Right cardiac atrium (tissue), 5 donors: Measurements from ENCODE around the gene NCBP3. TPM values are rescaled to one million over a fixed set of nuclear protein-coding genes. Genes with fewer than 3 reads are reported as not detected.
"Not testable (repeated sequence)": the region's sequence is repeated elsewhere in the genome, so short reads cannot be mapped to it uniquely, and the experiment has no call there.

ENCODE experiments used
- ATAC-seq, 2 donors: fragments of 200-7000 bp; cut with Tn5 transposase; one replicate each; pipeline versions ENCODE4 v1.8.0 to v1.9.1; 2020; ENCODE audit warnings: moderate library complexity in 2 of 2, mild to moderate bottlenecking in 1 of 2
- DNase-seq, 3 donors: peaks; one replicate each; pipeline ENCODE4 v3.0.0-alpha.2; 2020
- H3K27ac ChIP-seq: one replicate; pipeline ENCODE4 v1.5.1; 2013; ENCODE audit warnings: mild to moderate bottlenecking, low read length, control low read depth, moderate library complexity
- H3K27me3 ChIP-seq: one replicate; pipeline ENCODE4 v1.6.1; 2013; ENCODE audit not compliant: control insufficient read depth, insufficient read depth
- H3K4me1 ChIP-seq: one replicate; pipeline ENCODE4 v1.6.1; 2013; ENCODE audit warnings: low read length; ENCODE audit not compliant: control insufficient read depth, insufficient read depth
- H3K4me3 ChIP-seq: one replicate; pipeline ENCODE4 v1.5.1; 2013; ENCODE audit warnings: low read length, control low read depth
- H3K9me3 ChIP-seq: one replicate; pipeline ENCODE4 v1.6.1; 2013; ENCODE audit warnings: low read length; ENCODE audit not compliant: control insufficient read depth
- WGBS: extraction: QIAGEN DNeasy Blood & Tissue Kit; methylation state at CpG from one replicate; pipeline ENCODE4 v1.1.7; 2013; 5-methylcytosine and 5-hydroxymethylcytosine counted together
- intact Hi-C, 4 donors: fragments of 100-400 bp; cut with DNase I; formaldehyde crosslinking; loops; one replicate each; pipeline versions ENCODE4 v1.11.0 to v1.14.0; 2022 to 2023
- polyA plus RNA-seq: library from polyadenylated mRNA; stranded (reverse); fragments of 200-250 nt; gene quantifications from one replicate; pipeline ENCODE4 v1.2.3, GENCODE V29; 2013
- total RNA-seq, 4 donors: library from RNA; stranded (reverse); fragmentation: NEBNext Ultra II Directional; extraction: Animal tissue kit (Norgen Biotek cat#: 25700); gene quantifications; one replicate each; pipeline ENCODE4 v1.2.1, GENCODE V29; 2021
- donor health status: healthy with polysubstance abuse.
- donor health status: DM: no; HTN: yes; CAD: no.
- donor health status: DM: no; HTN: no; CAD: no.
- donor health status: DM: no; HTN: yes; CAD: no; lungs with severe emphysema.
- donor health status: DM: yes; HTN: yes; CAD: no.

NCBP3 gene
- total and polyA plus RNA-seq, 5 donors: 13.9 to 33.5 (median 25.3) TPM

DNA sequence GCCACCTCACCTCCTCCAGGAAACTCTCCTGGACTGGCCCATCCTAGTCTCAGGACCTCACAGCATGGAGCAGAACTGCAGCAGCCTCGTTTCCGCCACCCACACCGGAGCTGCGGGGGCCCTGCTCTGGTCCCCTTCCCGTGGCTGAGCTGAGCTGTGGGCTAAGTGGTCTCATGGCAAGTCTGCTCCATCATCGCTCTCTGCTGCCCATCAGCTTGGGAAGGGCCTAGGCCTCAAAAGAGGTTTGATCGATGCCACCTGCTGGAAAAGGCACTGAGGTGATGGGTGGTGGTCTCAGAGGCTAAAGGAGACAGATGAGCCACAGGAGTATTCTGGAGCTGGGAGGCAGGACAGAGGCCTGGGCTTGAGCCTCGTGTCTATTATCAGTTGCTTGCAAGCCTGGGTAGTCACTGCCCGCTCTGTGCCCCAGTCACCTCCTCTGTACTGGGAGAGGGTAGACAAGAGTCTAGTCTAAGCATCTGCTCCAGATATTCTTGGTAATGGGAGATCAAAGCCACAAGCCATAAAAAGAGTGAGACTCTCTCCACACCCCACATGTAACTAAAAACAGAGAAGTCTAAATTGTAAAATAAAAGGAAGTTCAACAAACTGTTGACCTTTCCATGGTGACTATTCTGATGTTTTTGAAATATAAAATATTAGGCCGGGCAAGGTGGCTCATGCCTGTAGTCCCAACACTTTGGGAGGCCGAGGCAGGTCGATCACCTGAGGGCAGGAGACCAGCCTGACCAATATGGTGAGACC is 46.7 kb downstream of the NCBP3 start:
- no peaks in the 10 kb centered on the region for H3K4me1 ChIP-seq
- DNase-seq (no peak), ATAC-seq (no peak)
- intact Hi-C loops: no loop called here
- H3K27me3 ChIP-seq: no peaks in the 10 kb centered on the region
- no peak overlapping the region for H3K4me3 ChIP-seq
- no peaks in the 10 kb centered on the region for H3K9me3 ChIP-seq
- WGBS: 86% methylated on average over 12 of the region's 12 CpGs
- no peak overlapping the region for H3K27ac ChIP-seq

DNA sequence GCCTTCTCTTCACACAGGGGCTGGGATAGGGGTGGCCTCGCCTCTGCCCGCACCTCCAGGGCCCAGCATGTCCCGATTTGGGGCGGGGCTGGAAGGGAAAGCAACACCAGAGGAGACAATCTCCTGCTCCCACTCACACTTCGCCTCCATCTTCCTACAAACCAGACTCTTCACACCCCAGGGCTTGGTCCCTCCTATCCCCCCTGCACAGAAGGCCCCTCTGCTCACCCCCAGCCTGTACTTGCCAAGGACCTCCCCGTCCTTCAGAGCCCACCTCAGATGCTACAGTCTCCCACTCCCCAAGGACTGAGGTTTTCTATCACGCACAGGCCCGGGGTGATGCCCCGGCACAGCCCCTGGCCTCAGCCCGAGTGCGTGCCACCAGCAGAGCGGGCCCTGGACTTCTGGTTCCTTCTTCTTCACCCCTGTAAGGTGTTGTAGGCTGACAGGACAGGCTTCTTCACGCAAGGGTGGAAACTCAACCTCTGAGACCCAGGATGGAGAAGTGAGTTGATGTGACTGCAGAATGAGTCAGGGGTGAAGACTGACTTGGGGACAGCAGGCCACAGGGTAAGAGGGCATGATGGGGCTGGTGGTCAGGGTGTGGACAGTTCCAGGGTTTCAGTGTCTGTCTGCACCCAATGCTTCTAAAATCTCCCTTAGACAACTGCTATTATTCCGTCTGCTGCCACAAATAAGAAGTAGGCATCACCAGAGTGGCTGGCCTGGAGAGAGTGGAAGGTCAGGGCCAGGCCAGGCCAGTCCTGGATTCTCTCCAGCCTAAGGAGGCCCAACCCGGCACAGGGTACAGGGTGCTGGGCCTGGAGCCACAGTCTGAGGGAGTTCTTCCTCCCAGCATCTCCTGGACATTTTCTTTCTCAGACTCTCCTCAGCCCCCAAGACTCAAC is 47.5 kb downstream of the NCBP3 start:
- no peaks in the 10 kb centered on the region for H3K9me3 ChIP-seq
- H3K4me3 ChIP-seq: no peak overlapping the region
- no peak overlapping the region for H3K27ac ChIP-seq
- 83% methylated on average over 15 of the region's 15 CpGs for WGBS
- no peaks in the 10 kb centered on the region for H3K27me3 ChIP-seq
- intact Hi-C loops: no loop called here
- no peak for DNase-seq
- no peak for ATAC-seq
- H3K4me1 ChIP-seq: no peaks in the 10 kb centered on the region

DNA sequence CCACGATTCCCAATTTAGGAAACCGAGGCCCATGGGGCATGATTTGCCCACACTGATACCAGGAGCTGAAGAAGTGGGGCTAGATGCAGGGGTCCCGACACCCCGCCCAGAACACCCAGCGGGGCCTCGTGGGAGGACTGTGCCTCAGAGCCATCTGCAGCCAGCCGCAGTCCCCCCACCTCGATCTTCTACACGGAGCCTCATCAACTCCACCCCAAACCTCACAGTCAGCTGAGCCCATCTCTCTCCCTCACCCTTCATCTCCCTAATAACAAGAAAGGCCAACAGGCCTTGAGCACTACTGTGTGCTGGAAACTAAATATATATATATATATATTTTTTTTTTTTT is 49.2 kb downstream of the NCBP3 start:
- H3K4me3 ChIP-seq: no peak overlapping the region
- no peaks in the 10 kb centered on the region for H3K9me3 ChIP-seq
- ATAC-seq (no peak), DNase-seq (no peak)
- H3K4me1 ChIP-seq: no peaks in the 10 kb centered on the region
- no peak overlapping the region for H3K27ac ChIP-seq
- WGBS: 88% methylated on average over 9 of the region's 9 CpGs
- no peaks in the 10 kb centered on the region for H3K27me3 ChIP-seq
- intact Hi-C loops: no loop called here

DNA sequence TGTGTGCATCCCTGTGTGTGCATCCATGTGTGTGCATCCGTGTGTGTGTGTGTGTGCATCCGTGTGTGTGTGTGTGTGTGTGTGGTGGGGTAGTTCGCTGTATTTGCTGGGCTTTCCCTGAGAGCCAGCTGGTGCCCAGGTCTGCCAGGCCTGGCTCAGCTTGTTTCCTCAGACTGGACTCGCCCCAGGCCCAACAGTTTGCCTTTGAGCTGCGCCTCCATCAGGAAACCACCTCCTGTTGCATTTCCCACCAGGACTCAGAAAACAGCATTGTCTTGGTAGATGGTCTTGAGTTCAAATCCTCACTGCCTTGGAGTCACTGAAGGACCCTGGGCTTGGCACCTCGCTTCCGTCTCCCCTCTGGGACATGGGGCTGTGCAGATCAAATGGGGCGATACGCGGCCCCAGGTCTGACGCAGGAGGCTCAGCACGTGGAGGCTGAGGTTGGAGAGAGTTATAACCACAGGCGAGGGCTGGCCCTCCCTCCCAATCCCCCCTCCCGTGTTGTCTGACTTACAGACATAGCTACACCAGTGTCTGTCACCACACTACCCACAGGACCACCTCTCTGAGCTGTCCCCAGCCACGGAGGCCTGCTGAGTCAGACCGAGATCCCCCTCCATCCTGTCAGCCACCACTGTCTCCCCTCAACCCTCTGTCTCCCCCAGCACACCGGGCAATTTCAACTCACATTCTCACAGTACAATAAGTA is 49.8 kb downstream of the NCBP3 start:
- DNase-seq (peak in 1 of 3 donors; percentile 53), ATAC-seq (no peak)
- 79% methylated on average over 17 of the region's 17 CpGs for whole genome bisulfite sequencing
- Histone ChIP-seq H3K27me3 (no peaks in the 10 kb centered on the region), H3K27ac (no peak overlapping the region), H3K4me1 (no peaks in the 10 kb centered on the region), H3K9me3 (no peaks in the 10 kb centered on the region), H3K4me3 (no peak overlapping the region)
- intact Hi-C loops: no loop called here

DNA sequence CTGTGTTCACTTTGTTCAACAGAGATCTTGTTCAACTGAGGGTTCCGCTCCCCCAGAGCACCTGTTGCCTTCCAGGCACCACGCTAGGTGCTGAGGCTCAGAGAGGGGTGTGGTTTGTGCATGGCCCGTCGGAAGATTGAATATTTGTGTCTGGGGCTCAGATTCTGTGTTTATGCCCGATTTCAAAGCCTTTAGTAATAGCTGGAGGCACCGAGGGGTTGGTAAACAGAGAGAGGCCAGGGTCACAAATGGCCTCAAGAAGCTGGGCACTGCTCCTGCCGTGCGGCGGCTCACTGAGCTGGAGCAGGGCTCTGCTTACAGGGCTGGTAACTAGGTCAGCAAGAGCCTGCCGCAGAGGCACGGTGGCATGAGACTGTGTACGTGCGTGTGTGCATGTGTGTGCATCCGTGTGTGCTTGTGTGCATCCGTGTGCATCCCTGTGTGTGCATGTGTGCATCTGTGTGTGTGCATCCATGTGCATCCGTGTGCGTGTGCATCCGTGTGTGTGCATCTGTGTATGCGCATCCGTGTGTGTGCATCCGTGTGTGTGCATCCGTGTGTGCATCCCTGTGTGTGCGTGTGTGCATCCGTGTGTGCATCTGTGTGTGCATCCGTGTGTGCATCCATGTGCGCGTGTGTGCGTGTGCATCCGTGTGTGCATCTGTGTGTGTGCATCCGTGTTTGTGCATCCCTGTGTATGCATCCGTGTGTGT is 50.5 kb downstream of the NCBP3 start:
- DNase-seq (no peak), ATAC-seq (no peak)
- WGBS: 84% methylated on average over 31 of the region's 31 CpGs
- H3K4me3 ChIP-seq: no peak overlapping the region
- no peaks in the 10 kb centered on the region for H3K4me1 ChIP-seq
- no peaks in the 10 kb centered on the region for H3K27me3 ChIP-seq
- H3K9me3 ChIP-seq: no peaks in the 10 kb centered on the region
- intact Hi-C loops: no loop called here
- no peak overlapping the region for H3K27ac ChIP-seq

DNA sequence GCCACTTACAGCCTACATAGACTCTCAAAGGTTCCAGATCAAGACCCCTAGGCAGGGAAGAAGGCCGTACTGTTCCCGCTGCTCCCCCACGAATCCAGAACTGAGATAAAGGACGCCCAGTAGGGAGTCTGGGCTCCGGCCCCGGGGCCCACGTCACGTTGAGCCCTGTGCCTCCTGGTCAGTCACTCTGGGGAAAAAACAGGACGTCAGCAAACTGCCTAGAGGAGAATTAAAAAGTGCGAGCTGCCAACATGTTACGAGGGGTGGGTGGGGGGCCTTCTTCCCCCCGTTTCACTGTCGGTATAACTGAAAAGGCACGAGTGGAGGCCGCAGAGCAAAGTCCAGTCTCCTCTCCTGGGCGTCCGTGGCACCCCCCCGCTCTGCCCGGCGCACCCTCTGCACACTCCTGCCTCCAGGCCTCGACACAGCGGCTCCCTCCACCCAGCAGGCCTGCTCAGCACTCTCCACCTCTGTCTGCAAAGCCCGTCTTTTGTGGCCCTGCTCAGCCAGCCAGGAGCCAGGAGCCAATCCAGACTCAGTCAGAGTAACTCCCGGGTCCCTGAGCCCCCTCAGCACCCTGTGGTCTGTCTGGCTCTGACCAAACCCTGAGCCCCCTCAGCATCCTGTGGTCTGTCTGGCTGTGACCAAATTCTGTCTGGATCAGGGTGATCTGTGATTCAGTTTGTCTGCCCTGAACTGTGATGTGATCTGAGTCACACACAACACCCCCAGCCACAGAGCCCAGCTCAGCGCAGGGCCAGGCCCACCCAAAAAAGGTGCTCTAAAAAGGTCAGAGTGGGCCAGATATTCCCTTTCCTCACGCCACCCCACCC is 51.3 kb downstream of the NCBP3 start:
- intact Hi-C loops: no loop called here
- ATAC-seq (peak in 1 of 2 donors; percentile 25), DNase-seq (peak in 1 of 3 donors; percentile 43)
- Histone ChIP-seq H3K4me3 (no peak overlapping the region), H3K27me3 (no peaks in the 10 kb centered on the region), H3K9me3 (no peaks in the 10 kb centered on the region), H3K4me1 (no peaks in the 10 kb centered on the region), H3K27ac (no peak overlapping the region)
- 75% methylated on average over 26 of the region's 26 CpGs for WGBS

DNA sequence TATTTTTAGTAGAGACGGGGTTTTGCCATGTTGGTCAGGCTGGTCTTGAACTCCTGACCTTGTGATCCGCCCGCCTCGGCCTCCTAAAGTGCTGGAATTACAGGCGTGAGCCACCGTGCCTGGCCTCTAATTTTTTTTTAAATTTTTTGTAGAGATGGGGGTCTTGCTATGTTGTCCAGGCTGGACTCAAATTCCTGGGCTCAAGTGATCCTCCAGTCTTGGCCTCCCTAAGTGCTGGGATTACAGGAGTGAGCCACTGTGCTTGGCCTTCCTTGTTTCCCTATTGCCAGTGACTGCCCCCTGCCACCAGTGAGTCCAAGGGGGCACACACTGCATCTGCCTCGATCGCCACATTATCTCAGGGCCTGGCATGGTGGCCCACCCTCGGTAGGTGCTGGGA is 51.9 kb downstream of the NCBP3 start:
- H3K9me3 ChIP-seq, H3K4me1 ChIP-seq, H3K27ac ChIP-seq, ATAC-seq, intact Hi-C loops, DNase-seq, H3K4me3 ChIP-seq, H3K27me3 ChIP-seq: not testable (repeated sequence)
- 94% methylated on average over 9 of the region's 9 CpGs for WGBS

DNA sequence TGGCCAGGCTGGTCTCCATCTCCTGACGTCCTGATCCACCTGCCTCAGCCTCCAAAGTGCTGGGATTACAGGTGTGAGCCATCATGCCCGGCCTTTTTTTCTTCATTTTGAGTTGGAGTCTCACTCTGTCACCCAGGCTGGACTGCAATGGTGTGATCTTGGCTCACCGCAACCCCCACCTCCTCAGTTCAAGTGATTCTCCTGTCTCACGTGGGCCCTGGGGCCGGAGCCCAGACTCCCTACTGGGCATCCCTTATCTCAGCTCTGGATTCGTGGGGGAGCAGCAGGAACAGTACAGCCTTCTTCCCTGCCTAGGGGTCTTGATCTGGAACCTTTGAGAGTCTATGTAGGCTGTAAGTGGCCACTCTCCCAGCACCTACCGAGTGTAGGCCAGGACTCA is 52.8 kb downstream of the NCBP3 start:
- H3K27ac ChIP-seq, H3K4me3 ChIP-seq, intact Hi-C loops, H3K9me3 ChIP-seq, H3K4me1 ChIP-seq, H3K27me3 ChIP-seq: not testable (repeated sequence)
- DNase-seq: peak in 1 of 3 donors; percentile 46
- peak in 1 of 2 donors; percentile 53 for ATAC-seq
- 72% methylated on average over 7 of the region's 7 CpGs for WGBS

DNA sequence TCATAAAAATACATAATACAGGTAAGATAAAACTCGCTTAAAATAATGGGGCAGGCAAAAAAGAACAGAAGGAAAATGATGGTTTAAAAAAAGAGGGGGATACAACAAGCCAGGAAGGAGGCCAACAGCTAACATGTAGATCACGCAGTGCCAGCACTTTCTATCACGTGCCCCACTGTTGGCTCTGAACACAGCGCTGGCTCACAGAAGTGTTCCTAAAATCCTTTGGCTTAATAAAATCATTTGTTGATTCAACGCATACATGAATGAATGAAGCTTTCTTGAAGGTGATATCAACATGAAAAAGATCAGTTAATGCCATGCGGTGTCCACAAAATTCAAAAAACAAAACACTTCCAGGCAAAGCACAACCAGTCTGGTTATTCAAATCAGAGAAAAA is 53.6 kb downstream of the NCBP3 start:
- Histone ChIP-seq H3K4me1 (no peaks in the 10 kb centered on the region), H3K9me3 (no peaks in the 10 kb centered on the region), H3K4me3 (no peak overlapping the region), H3K27me3 (no peaks in the 10 kb centered on the region), H3K27ac (no peak overlapping the region)
- DNase-seq: no peak
- 47% methylated on average over 6 of the region's 6 CpGs for WGBS
- no peak for ATAC-seq
- intact Hi-C loops: no loop called here

DNA sequence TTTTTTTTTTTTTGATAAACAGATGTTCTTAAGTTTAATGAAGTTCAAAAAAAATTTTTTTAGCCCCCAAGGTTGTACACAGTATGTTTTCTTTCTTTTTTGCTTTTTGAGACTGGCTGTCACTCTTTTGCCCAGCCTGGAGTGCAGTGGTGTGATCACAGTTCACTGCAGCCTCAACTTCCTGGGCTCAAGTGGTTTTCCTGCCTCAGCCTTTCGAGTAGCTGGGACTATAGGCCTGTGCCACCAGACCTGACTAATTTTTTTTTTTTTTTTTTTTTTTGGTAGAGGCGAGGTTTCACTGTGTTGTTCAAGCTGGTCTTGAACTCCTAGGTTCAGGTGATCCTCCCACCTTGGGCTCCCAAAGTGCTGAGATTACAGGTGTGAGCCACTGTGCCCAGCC is 57.8 kb downstream of the NCBP3 start:
- Histone ChIP-seq H3K4me3 (no peak overlapping the region), H3K9me3 (no peaks in the 10 kb centered on the region), H3K27me3 (no peaks in the 10 kb centered on the region), H3K27ac (no peak overlapping the region), H3K4me1 (no peaks in the 10 kb centered on the region)
- DNase-seq: no peak
- no peak for ATAC-seq
- intact Hi-C loops: no loop called here
- WGBS: 81% methylated on average over 2 of the region's 2 CpGs
